MCF 10A (cell line): ENCODE data around the gene VSTM2L. TPM values are rescaled to one million over a fixed set of nuclear protein-coding genes. Genes with fewer than 3 reads are reported as not detected.

Experiments
- BruUV-seq: library from RNA; stranded (reverse); fragments of 400-500 nt; replicated peaks from 2 replicates; lab custom pipeline; 2021; lab: Mats Ljungman, UMichigan
- CTCF ChIA-PET: fragments of 300-600 bp; sonication (Branson Sonifier 250); formaldehyde crosslinking; extraction: SDS; loops from one replicate; lab custom pipeline; 2021; ENCODE audit warnings: antibody characterized with exemption, inconsistent platforms; lab: Yijun Ruan, JAX
- POLR2A ChIA-PET: fragments of 300-600, 350-650 bp; sonication (Branson Sonifier 250); formaldehyde crosslinking; extraction: SDS; loops from one replicate; lab custom pipeline; 2020; ENCODE audit warnings: antibody characterized with exemption, inconsistent platforms; lab: Yijun Ruan, JAX
- DNase-seq: peaks from one replicate; pipeline ENCODE4 v3.0.0-alpha.2; 2018; ENCODE audit not compliant: unreplicated experiment
- H3K27ac Mint-ChIP-seq: one replicate; pipeline ENCODE4 v1.8.0; 2022; ENCODE audit warnings: mild to moderate bottlenecking, low read depth, mixed read lengths; ENCODE audit not compliant: unreplicated experiment
- H3K27me3 Mint-ChIP-seq: one replicate; pipeline ENCODE4 v1.8.0; 2022; ENCODE audit warnings: mixed read lengths; ENCODE audit not compliant: insufficient read depth, unreplicated experiment
- H3K36me3 Mint-ChIP-seq: one replicate; pipeline ENCODE4 v1.8.0; 2022; ENCODE audit warnings: mild to moderate bottlenecking, moderate library complexity, mixed read lengths; ENCODE audit not compliant: insufficient read depth, unreplicated experiment
- H3K4me1 Mint-ChIP-seq: one replicate; pipeline ENCODE4 v1.8.0; 2022; ENCODE audit warnings: mixed read lengths; ENCODE audit not compliant: insufficient read depth, unreplicated experiment
- H3K4me3 Mint-ChIP-seq: one replicate; pipeline ENCODE4 v1.8.0; 2022; ENCODE audit warnings: mild to moderate bottlenecking, moderate library complexity, mixed read lengths; ENCODE audit not compliant: unreplicated experiment
- H3K9me3 Mint-ChIP-seq: one replicate; pipeline ENCODE4 v1.8.0; 2022; ENCODE audit warnings: mixed read lengths; ENCODE audit not compliant: unreplicated experiment
- intact Hi-C: fragments of 100-400 bp; cut with micrococcal nuclease; formaldehyde crosslinking; loops from 2 replicates; pipeline ENCODE4 v1.14.1; 2022
- total RNA-seq: library from RNA; stranded (reverse); gene quantifications from 2 replicates; pipeline ENCODE4 v1.2.3, GENCODE V29; 2022
- TF ChIP-seq, protein P1 (sequence below): fragments of 200-600 bp; IDR thresholded peaks from one replicate; pipeline ENCODE4 v1.8.0; 2022; ENCODE audit warnings: antibody characterized with exemption, mild to moderate bottlenecking; ENCODE audit not compliant: unreplicated experiment

VSTM2L gene
- total RNA-seq, 1 experiment from 2014 or later = 15.6 TPM

DNA sequence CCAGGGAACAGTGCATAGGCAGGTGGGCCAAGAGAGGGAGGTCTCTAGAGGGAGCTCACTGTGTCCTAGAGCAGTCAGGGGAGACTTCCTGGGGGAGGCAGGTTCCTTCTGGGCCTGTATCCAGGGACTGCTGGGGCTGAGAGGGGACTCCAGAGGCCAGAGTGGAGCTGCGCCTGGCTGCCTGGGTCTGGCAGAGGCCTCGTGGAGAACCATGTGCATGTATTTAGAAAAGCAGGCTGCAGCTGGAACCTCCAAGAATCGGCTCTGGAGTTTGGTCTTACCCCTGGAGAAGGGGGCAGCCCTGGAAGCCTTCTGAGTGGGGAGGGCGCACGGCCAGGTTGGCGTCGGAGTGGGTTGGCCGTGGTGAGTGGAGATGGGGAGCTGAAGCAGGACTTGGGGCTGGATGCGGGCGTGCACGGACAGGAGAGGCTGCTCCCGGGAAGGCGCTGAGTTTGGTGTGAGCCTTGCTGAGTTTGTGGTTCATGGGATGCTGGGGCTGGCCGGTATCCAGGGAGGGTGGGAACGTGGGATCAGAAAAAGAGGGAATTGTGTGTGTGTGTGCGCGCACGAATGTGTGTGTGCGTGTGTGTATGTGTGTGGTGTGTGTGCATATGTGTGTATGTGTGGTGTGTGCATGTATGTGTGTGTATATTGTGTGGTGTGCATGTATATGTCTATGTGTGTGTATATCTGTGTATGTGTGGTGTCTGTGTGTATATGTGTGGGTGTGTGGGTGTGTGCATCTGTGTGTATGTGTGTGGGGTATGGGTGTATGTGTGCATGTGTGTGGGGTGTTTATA, 10.8 kb downstream of the VSTM2L start:
- DNase-seq = no peak
- intact Hi-C loops = no loop called here
- peaks cover 43% of the 10 kb centered on the region for H3K4me1 Mint-ChIP-seq
- H3K4me3 Mint-ChIP-seq = no peak overlapping the region
- H3K27ac Mint-ChIP-seq = no peak overlapping the region
- TF ChIP-seq, protein P1, sequence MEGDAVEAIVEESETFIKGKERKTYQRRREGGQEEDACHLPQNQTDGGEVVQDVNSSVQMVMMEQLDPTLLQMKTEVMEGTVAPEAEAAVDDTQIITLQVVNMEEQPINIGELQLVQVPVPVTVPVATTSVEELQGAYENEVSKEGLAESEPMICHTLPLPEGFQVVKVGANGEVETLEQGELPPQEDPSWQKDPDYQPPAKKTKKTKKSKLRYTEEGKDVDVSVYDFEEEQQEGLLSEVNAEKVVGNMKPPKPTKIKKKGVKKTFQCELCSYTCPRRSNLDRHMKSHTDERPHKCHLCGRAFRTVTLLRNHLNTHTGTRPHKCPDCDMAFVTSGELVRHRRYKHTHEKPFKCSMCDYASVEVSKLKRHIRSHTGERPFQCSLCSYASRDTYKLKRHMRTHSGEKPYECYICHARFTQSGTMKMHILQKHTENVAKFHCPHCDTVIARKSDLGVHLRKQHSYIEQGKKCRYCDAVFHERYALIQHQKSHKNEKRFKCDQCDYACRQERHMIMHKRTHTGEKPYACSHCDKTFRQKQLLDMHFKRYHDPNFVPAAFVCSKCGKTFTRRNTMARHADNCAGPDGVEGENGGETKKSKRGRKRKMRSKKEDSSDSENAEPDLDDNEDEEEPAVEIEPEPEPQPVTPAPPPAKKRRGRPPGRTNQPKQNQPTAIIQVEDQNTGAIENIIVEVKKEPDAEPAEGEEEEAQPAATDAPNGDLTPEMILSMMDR = no peak
- POLR2A ChIA-PET = no interaction called here
- no peaks in the 10 kb centered on the region for H3K9me3 Mint-ChIP-seq
- CTCF ChIA-PET = interaction anchor here (0.6 to 1.2 kb wide), 3 partner anchors 10 to 58 kb away, joined by 3 read pairs; no protein-coding TSS in a partner anchor
- BruUV-seq = no TSS peak
- no peaks in the 10 kb centered on the region for H3K36me3 Mint-ChIP-seq
- H3K27me3 Mint-ChIP-seq = no peaks in the 10 kb centered on the region

DNA sequence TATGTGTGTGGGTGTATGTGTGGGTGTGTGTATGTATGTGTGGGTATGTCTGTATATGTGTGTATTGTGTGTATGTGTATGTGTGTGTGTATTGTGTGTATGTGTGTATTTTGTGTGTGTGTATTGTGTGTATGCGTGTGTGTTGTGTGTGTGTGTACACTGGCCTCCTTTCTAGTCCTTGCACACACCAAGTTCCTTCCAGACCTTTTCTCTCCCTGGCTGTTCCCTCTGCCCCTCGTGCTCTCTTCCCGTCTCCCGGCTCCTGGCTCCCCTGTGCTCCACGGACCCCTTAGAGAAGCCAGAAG, 11.4 kb downstream of the VSTM2L start:
- TF ChIP-seq, protein P1 = no peak
- Mint-ChIP-seq H3K36me3 (no peaks in the 10 kb centered on the region), H3K4me1 (peaks cover 38% of the 10 kb centered on the region), H3K4me3 (no peak overlapping the region), H3K27ac (no peak overlapping the region), H3K9me3 (no peaks in the 10 kb centered on the region), H3K27me3 (no peaks in the 10 kb centered on the region)
- DNase-seq = no peak
- POLR2A ChIA-PET = no interaction called here
- intact Hi-C loops = no loop called here
- no TSS peak for BruUV-seq
- CTCF ChIA-PET = interaction anchor here (1.2 kb wide), 1 partner anchor 9 kb away, joined by 3 read pairs; no protein-coding TSS in a partner anchor

DNA sequence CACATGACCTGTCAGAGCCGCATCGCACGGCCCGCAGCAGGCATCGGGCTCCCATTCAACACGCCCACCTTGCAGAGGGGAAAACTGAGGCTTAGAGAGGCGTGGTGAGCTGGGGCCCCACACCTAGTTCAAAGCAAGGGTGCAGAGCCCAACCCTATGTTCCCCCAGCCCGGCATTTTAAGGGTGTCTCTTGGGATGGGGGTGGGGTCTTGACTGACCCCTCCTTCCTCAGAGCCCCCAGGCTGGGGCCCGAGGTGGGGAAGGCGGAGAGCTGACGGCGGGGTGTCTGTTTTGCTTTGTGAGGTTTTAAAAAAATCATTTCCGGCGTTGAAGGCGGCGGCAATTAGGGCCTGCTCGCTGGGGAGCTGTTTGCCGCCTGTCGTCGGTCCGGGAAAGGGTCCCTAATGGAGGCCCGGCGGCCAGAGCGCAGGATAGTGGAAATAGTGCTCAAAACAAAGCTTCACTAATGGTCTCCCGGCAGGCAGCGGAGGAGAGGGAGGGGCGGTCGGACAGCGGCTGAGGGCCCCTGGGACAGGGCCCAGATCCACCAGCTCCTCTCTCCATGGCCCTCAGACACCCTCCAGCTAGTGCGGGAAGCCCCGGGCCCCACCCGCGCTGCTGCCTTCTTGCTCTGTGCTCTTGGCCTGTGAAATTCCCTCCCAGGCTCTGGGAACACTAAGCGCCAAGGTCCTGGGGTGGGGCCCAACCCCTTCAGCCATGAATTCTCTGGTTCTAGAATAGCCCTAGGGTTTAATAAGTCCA, 11.9 kb downstream of the VSTM2L start:
- ChIA-PET POLR2A (no interaction called here), CTCF (interaction anchor here (0.6 to 1.2 kb wide), 4 partner anchors 9 to 380 kb away, joined by 3 read pairs; no protein-coding TSS in a partner anchor)
- intact Hi-C loops = no loop called here
- no peak for DNase-seq
- Mint-ChIP-seq H3K4me3 (no peak overlapping the region), H3K4me1 (peaks cover 38% of the 10 kb centered on the region), H3K36me3 (no peaks in the 10 kb centered on the region), H3K9me3 (no peaks in the 10 kb centered on the region), H3K27me3 (no peaks in the 10 kb centered on the region), H3K27ac (no peak overlapping the region)
- BruUV-seq = no TSS peak
- TF ChIP-seq, protein P1 = no peak

DNA sequence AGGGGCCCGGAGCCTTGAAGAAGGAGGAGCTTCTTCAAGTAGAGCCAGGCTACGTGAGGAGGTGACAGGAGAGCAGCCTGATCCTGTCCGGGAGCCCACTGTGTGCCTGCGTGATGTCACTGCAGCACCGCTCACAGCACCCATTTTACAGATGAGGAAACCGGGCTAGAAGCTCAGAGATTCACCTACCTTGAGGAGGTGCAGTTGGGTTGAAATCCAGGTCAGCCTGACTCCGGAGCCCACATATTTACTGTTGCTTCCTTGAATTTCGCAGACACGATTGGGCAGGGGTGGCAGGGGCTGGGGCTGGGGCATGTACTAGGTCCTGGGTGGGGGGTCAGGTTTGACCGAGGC, 12.5 kb downstream of the VSTM2L start:
- intact Hi-C loops = no loop called here
- ChIA-PET POLR2A (no interaction called here), CTCF (interaction anchor here (0.6 to 1.2 kb wide), 4 partner anchors 8 to 381 kb away, joined by 3 read pairs; no protein-coding TSS in a partner anchor)
- no peak for DNase-seq
- H3K9me3 Mint-ChIP-seq = no peaks in the 10 kb centered on the region
- H3K36me3 Mint-ChIP-seq = no peaks in the 10 kb centered on the region
- peaks cover 38% of the 10 kb centered on the region for H3K4me1 Mint-ChIP-seq
- TF ChIP-seq, protein P1 = no peak
- no peaks in the 10 kb centered on the region for H3K27me3 Mint-ChIP-seq
- H3K4me3 Mint-ChIP-seq = no peak overlapping the region
- H3K27ac Mint-ChIP-seq = no peak overlapping the region
- no TSS peak for BruUV-seq
